ENCODE measurements around the gene JUND. TPM values are rescaled to one million over a fixed set of nuclear protein-coding genes. Genes with fewer than 3 reads are reported as not detected.

JUND gene
- total and polyA plus RNA-seq, 2 of the 4 experiments (the other 2 are of a cell fraction), result 14.2 to 77.2 TPM

GRCh38 chr19:18321734-18322102, 40.3 kb upstream of the JUND start (continued):
- no peak for TF ChIP-seq FOS (IDR thresholded peaks at IDR 0.05; ENCODE audit: low read depth, low read length)

DNA sequence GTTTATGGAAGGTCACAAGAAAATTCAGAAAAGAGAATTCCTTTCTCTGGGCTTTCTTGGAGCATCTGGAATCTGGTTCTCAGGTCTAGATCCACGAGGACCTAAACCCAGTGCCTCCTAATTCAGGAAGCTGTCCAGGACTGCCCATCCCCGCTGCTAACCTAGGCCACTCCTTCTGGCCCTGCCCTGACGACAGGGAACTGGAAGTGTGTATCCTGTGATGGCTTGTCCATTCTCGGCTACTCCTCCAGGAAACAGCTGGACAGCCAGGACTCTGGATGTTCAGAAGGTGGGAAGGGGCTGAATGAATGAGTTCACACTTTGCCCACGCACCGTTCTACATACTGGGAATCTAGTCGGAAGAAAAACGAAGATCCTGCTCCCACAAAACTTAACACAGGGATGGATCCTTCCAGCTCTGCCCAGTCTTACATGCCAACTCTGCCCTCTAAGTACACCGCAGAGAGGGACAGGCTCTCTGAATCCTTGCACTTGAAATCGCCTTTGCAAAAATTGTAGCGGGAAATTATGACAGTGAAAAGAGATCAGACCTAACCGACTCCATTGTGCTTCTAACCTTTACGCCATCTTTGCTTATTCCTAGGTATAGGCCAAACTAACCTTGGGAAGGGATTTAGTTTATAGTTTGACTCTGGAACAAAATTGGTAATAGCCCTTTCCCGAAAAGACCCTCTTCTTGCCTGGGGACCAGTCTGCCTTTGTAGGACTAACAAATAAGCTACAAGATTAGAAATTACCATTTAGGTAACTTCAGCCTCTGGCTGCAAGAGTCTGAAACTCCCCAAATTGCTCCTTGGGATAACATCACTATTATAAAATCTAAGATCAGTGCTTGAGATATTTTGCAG, 39.7 kb upstream of the JUND start:
- peak overlapping the region; percentile 86 for H2AK5ac ChIP-seq (ENCODE audit: low read depth, low read length)
- POLR2A ChIA-PET (ENCODE audit: unreplicated experiment), result interaction anchor here (1.1 to 2.2 kb wide), 2 partner anchors 40 to 41 kb away, joined by 6 to 25 read pairs; partner anchors contain the start of gene JUND
- peak overlapping the region; percentile 95 for H2AK9ac ChIP-seq (replicated peaks; ENCODE audit: low read depth, low read length, poor library complexity)
- no peak overlapping the region for H3K27ac ChIP-seq (ENCODE audit: insufficient read depth, low read length)
- no peaks in the 10 kb centered on the region for H3K27me3 ChIP-seq (ENCODE audit: control insufficient read depth, insufficient read depth, low read length)
- H3K23ac ChIP-seq (ENCODE audit: low read depth, low read length), result peak overlapping the region; percentile 74
- no TSS peak for BruUV-seq (replicated peaks)
- H3K4me1 ChIP-seq (ENCODE audit: control insufficient read depth, insufficient read depth, low read length), result peaks cover 5% of the 10 kb centered on the region; the same call in 1 of the 2 replicates
- in situ Hi-C loops (cut with MboI; ENCODE audit: low sequenced_read_pairs), result loop anchor here (5.0 to 10.0 kb wide), 2 partner anchors 44 to 126 kb away; partner anchors contain the start of gene MPV17L2
- peak overlapping the region; percentile 74 for H3K4me2 ChIP-seq (ENCODE audit: low read depth, low read length)
- peak overlapping the region; percentile 15 for H2BK5ac ChIP-seq (ENCODE audit: low read depth, low read length, poor library complexity, severe bottlenecking)
- intact Hi-C loops (cut with micrococcal nuclease), result loop anchor here (5.0 kb wide), 1 partner anchor 119 kb away; the partner anchor contains the start of gene RAB3A
- dilution Hi-C loops (cut with HindIII; ENCODE audit: low sequenced_read_pairs, unreplicated experiment), result no loop called here
- H2BK20ac ChIP-seq (ENCODE audit: low read depth, low read length), result 0 out of 2 replicates have a peak overlapping the region, but pooled peaks have one; percentile 8
- peak overlapping the region; percentile 85 for H3K4ac ChIP-seq (ENCODE audit: low read depth, low read length)
- CTCF ChIA-PET, result interaction anchor here (0.5 to 3.7 kb wide), 3 partner anchors 16 to 41 kb away, joined by 3 to 49 read pairs (median 3); partner anchors contain the start of gene JUND
- H3K9me1 ChIP-seq (ENCODE audit: insufficient read depth, low read length), result peaks cover 7% of the 10 kb centered on the region
- H2BK15ac ChIP-seq (ENCODE audit: low read depth, low read length), result no peak overlapping the region
- peak overlapping the region; percentile 24 for H2AFZ ChIP-seq (replicated peaks; ENCODE audit: low read length, poor library complexity)
- no peak overlapping the region for H3K4me3 ChIP-seq (ENCODE audit: insufficient read depth, low read depth, low read length)
- WGBS, 2 experiments (ENCODE audit: extremely low coverage in 2 of 2, insufficient read length in 1 of 2), result 45% methylated on average over 2 of the region's 14 CpGs; no CpG with 5 or more reads in 1 of the 2 experiments
- H3K9me3 ChIP-seq (ENCODE audit: control insufficient read depth, insufficient read depth, low read length), result no peaks in the 10 kb centered on the region
- H3K14ac ChIP-seq (replicated peaks; ENCODE audit: low read depth, low read length), result peak overlapping the region; percentile 83
- DNase-seq, result no peak
- H3K18ac ChIP-seq (ENCODE audit: low read depth, low read length), result no peak overlapping the region
- no peak overlapping the region; the same call in 1 of the 2 replicates for H2BK120ac ChIP-seq (ENCODE audit: low read depth, low read length)
- H4K8ac ChIP-seq (ENCODE audit: low read depth in 2 of 2, low read length in 2 of 2), result peak overlapping the region; percentile 80 to 88
- no peak for ATAC-seq (ENCODE audit: low read depth)
- H4K20me1 ChIP-seq (ENCODE audit: insufficient read depth, low read length), result 0 out of 2 replicates have a peak, but pooled peaks cover 3% of the 10 kb centered on the region
- peak overlapping the region; percentile 75 for H3K9ac ChIP-seq (ENCODE audit: low read depth, low read length)
- no peak overlapping the region for H4K5ac ChIP-seq (ENCODE audit: low read depth, low read length)
- no peak overlapping the region for H3K56ac ChIP-seq (ENCODE audit: extremely low read depth, insufficient read depth, low read length)
- H3K36me3 ChIP-seq (ENCODE audit: control insufficient read depth, insufficient read depth, low read length), result no peaks in the 10 kb centered on the region
- peak overlapping the region; percentile 87 for H4K91ac ChIP-seq (ENCODE audit: insufficient read depth, low read depth, low read length)
- H3K79me1 ChIP-seq (ENCODE audit: low read depth in 1 of 2, low read length in 2 of 2), result peaks cover 40 to 63% of the 10 kb centered on the region in 2 experiments
- TF ChIP-seq MAZ (IDR thresholded peaks at IDR 0.05; ENCODE audit: borderline replicate concordance, low read depth, low read length) (no peak), POLR2A (IDR thresholded peaks at IDR 0.05; ENCODE audit: low read depth, low read length) (no peak), MAFK (IDR thresholded peaks at IDR 0.05; ENCODE audit: low read depth, low read length) (no peak), FOS (IDR thresholded peaks at IDR 0.05; ENCODE audit: low read depth, low read length) (no peak), SMC3 (IDR thresholded peaks at IDR 0.05; ENCODE audit: low read depth, low read length) (no peak), MXI1 (IDR thresholded peaks at IDR 0.05; ENCODE audit: borderline replicate concordance, low read depth, low read length) (no peak), RCOR1 (IDR thresholded peaks at IDR 0.05; ENCODE audit: insufficient replicate concordance, low read length) (no peak), CHD1 (IDR thresholded peaks at IDR 0.05; ENCODE audit: low read depth, low read length) (no peak), CEBPB (IDR thresholded peaks at IDR 0.05; ENCODE audit: low read depth, low read length) (no peak), RAD21 (IDR thresholded peaks at IDR 0.05; ENCODE audit: low read length) (no peak)
- TF ChIP-seq, protein P1, sequence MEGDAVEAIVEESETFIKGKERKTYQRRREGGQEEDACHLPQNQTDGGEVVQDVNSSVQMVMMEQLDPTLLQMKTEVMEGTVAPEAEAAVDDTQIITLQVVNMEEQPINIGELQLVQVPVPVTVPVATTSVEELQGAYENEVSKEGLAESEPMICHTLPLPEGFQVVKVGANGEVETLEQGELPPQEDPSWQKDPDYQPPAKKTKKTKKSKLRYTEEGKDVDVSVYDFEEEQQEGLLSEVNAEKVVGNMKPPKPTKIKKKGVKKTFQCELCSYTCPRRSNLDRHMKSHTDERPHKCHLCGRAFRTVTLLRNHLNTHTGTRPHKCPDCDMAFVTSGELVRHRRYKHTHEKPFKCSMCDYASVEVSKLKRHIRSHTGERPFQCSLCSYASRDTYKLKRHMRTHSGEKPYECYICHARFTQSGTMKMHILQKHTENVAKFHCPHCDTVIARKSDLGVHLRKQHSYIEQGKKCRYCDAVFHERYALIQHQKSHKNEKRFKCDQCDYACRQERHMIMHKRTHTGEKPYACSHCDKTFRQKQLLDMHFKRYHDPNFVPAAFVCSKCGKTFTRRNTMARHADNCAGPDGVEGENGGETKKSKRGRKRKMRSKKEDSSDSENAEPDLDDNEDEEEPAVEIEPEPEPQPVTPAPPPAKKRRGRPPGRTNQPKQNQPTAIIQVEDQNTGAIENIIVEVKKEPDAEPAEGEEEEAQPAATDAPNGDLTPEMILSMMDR (conservative IDR thresholded peaks at IDR 0.05; ENCODE audit: low read depth, low read length), result no peak
- TF ChIP-seq, protein P2, sequence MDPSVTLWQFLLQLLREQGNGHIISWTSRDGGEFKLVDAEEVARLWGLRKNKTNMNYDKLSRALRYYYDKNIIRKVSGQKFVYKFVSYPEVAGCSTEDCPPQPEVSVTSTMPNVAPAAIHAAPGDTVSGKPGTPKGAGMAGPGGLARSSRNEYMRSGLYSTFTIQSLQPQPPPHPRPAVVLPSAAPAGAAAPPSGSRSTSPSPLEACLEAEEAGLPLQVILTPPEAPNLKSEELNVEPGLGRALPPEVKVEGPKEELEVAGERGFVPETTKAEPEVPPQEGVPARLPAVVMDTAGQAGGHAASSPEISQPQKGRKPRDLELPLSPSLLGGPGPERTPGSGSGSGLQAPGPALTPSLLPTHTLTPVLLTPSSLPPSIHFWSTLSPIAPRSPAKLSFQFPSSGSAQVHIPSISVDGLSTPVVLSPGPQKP (IDR thresholded peaks at IDR 0.05; ENCODE audit: borderline replicate concordance, low read depth, low read length), result no peak
